GM12801 (cell line): ENCODE results near the gene PAQR9.

Source experiments
- TF ChIP-seq, protein P1 (sequence below): IDR thresholded peaks from one replicate; pipeline ENCODE4 v1.5.1; 2011; ENCODE audit warnings: control low read depth; ENCODE audit not compliant: insufficient read length; ENCODE audit errors: extremely low read depth

The PAQR9 gene

DNA sequence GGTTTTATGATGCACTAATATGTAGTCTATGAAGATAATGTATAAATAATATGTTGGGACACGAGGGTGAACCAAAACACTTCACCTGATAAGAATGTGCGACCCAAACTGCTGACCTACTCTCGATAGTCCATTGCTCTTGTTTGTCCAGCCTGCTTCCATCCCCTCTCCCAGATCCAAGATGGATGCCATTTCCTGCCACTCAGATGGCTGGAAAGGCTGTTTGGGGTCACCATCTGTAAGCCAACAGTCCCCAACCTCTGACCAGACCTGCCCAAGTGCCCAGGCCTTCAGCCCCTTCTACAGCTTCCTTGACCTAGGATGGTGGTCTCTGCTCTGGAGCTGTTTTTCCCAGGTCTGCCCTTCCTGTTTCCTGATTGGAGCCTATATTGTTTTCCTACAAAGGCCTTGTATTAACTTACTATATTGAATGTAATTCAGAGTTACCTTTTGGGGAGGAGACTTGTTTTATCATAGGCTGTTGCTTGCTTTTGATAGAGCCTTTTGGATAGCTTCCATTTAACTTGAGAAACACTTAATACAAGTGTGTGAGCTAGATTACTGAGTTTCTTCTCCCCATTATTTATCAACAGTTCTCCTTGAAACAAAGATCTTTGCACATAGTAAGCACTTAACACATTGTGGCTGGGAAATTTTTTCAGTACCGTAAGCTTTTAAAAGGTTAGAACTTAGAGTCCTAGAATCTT, 5.0 kb upstream of the PAQR9 start:
- TF ChIP-seq, protein P1, sequence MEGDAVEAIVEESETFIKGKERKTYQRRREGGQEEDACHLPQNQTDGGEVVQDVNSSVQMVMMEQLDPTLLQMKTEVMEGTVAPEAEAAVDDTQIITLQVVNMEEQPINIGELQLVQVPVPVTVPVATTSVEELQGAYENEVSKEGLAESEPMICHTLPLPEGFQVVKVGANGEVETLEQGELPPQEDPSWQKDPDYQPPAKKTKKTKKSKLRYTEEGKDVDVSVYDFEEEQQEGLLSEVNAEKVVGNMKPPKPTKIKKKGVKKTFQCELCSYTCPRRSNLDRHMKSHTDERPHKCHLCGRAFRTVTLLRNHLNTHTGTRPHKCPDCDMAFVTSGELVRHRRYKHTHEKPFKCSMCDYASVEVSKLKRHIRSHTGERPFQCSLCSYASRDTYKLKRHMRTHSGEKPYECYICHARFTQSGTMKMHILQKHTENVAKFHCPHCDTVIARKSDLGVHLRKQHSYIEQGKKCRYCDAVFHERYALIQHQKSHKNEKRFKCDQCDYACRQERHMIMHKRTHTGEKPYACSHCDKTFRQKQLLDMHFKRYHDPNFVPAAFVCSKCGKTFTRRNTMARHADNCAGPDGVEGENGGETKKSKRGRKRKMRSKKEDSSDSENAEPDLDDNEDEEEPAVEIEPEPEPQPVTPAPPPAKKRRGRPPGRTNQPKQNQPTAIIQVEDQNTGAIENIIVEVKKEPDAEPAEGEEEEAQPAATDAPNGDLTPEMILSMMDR, result no peak

DNA sequence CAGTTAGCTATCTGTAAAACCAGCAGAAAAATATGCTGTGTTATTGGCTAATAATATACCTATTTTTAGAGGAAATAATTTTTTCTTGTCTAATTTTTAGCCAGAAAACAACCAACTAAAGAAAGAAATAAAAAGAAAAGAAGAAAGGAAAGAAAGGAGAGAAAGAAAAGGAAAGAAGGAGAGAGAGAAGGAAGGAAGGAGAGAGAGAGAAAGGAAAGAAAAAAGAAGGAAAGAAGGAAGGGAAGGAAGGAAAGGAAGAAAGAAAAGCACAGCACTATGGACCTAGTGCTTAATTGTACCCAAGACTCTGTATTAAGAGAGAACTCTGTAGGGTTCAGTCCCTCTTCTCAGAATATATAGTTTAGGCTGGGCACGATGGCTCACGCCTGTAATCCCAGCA, 3.3 kb upstream of the PAQR9 start:
- TF ChIP-seq, protein P1, result no peak

DNA sequence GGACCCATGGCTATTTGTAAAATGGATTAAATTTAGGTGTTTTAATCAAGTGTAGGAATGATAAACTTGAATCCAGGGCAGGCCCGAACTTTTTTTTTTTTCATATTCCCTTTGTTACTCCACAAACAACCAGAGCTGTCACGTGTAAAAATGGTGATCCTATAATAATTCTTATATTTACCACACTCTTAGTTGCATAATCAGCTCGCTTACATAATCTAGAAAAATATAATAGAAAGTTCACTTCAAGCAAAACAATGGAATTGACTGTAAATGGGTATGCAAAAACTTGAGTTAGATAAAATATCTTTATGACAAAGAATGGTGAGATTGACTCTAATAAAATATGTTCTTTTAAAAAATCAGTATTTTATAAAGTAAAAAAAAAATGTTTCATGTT, 2.1 kb upstream of the PAQR9 start:
- TF ChIP-seq, protein P1, result no peak

DNA sequence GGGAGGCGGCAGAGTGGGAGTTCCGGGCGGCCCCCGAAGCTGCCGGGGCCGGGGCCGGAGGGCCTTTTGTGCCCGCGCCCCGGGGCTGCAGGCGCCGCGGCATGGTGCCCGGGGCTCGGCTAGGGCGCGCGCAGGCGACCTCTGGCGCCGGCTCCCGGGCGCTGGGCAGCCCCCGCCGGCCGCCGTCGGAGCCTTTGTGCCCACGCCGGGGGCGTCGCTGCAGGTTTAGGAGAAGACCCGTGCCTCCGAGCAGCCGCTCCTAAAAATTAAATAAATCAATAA, 299 bp downstream of the PAQR9 start:
- TF ChIP-seq, protein P1, result no peak

DNA sequence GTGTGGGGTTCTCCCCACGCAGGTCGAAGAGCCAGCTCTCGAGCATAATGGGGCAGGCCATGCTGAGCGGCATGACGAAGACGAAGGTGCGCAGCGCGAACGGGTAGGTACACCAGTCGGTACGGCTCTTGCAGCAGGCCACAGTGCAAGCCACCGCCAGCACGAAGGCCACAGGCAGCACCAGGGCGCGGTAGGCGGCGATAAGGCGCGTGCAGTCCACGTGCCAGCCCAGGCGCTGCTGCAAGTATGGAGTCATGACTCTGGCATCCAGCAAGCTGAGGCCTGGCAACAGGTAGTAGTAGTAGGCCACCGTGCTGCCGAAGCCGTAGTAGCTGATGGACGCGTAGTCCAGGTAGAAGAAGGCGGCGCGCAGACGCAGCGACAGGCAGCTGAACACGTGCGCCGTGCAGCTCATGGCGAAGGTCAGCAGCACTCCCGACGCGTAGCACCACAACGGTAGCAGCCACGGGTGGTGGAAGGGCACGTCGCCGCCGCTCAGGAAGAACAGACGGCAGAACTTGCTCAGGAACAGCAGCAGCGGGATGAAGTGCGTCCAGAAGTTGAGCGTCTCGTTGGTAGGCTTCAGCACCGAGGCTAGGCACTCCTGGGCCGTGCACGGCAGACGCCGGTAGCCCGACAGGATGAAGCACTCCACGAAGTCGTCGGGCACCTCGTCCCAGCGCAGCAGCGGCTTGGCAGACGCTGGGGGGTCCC, 797 bp downstream of the PAQR9 start:
- TF ChIP-seq, protein P1, result no peak

DNA sequence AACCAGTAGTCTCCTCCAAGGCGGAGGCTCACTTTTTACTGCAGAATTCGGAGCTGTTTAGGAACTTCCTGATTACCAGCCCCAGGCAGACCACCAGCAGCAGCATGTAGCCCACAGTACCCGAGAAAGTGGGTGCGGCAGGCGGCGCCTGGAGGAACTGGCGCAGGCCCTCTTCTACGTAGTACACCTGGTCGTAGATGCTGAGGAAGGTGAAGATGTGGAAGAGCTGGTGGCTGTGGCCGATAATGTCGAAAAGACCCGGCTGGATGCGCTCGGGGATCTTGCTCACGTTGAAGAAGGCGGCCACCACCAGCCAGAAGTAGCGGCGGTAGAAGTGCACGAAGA, 1.3 kb downstream of the PAQR9 start:
- TF ChIP-seq, protein P1, result no peak

DNA sequence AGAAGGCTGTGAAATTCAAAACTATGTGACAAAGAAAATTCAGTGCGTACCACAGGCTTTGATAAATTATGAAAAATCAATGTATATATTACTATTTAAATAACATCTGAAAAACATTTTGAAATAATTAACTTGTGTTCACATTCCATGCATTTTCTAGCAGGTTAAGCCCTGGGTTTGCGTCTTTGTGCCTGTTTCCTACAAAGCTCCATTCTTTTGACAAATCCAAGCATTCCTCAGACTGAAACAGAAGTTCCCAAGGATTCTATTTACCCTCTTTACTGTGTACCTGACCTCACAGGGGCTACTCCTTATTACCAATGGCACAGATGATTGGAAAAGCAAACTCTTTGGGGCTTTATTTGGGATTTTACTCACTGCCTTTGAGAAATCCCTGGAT, 1.9 kb downstream of the PAQR9 start:
- TF ChIP-seq, protein P1, result no peak
